Brain microvascular endothelial cell (primary cell): ENCODE measurements around the gene DICER1.

Source experiments
- DNase-seq: peaks from one replicate; pipeline ENCODE4 v3.0.0-alpha.2; 2020
- H3K27ac ChIP-seq: fragments of 250-450 bp; sonication (Bioruptor Pico); 2 replicates; pipeline ENCODE4 v1.5.1; 2020; ENCODE audit warnings: mild to moderate bottlenecking, moderate library complexity
- H3K27me3 ChIP-seq: fragments of 250-450 bp; sonication (Bioruptor Pico); replicated peaks from 2 replicates; pipeline ENCODE4 v1.5.1; 2020; ENCODE audit warnings: mild to moderate bottlenecking
- H3K36me3 ChIP-seq: fragments of 250-450 bp; sonication (Bioruptor Pico); replicated peaks from 2 replicates; pipeline ENCODE4 v1.5.1; 2020; ENCODE audit warnings: mild to moderate bottlenecking
- H3K4me3 ChIP-seq: 2 replicates; pipeline ENCODE4 v1.5.1; 2011; ENCODE audit warnings: low read depth, mild to moderate bottlenecking, control low read depth, low read length, moderate library complexity
- CTCF ChIP-seq: IDR thresholded peaks from 2 replicates; pipeline ENCODE4 v1.5.1; 2011; ENCODE audit warnings: low read depth, mild to moderate bottlenecking, moderate library complexity, low read length, control low read depth, inconsistent platforms; ENCODE audit errors: missing control alignments
- in situ Hi-C: cut with HindIII; loops from 2 replicates; pipeline ENCODE4 v1.10.0; 2017; ENCODE audit warnings: low sequenced_read_pairs, low pct_ligation_motif_present

The DICER1 gene

GRCh38 chr14:95123891-95124579 is 33.3 kb downstream of the DICER1 start:
- no peak overlapping the region for H3K27ac ChIP-seq
- in situ Hi-C loops: no loop called here
- no peak overlapping the region for H3K4me3 ChIP-seq
- DNase-seq: no peak
- no peak for TF ChIP-seq CTCF
- peaks cover 8% of the 10 kb centered on the region for H3K36me3 ChIP-seq
- H3K27me3 ChIP-seq: no peaks in the 10 kb centered on the region

GRCh38 chr14:95122621-95122945 is 34.7 kb downstream of the DICER1 start:
- no peak for DNase-seq
- Histone ChIP-seq H3K36me3 (peaks cover 8% of the 10 kb centered on the region), H3K27ac (no peak overlapping the region), H3K27me3 (no peaks in the 10 kb centered on the region), H3K4me3 (no peak overlapping the region)
- in situ Hi-C loops: no loop called here
- TF ChIP-seq CTCF: no peak

GRCh38 chr14:95121911-95122620 is 35.3 kb downstream of the DICER1 start:
- Histone ChIP-seq H3K27ac (no peak overlapping the region), H3K36me3 (peaks cover 8% of the 10 kb centered on the region)

GRCh38 chr14:95119336-95119735 is 38.0 kb downstream of the DICER1 start:
- no peak overlapping the region for H3K27ac ChIP-seq
- in situ Hi-C loops: no loop called here
- no peak overlapping the region for H3K4me3 ChIP-seq
- no peaks in the 10 kb centered on the region for H3K27me3 ChIP-seq
- TF ChIP-seq CTCF: no peak
- no peak for DNase-seq
- H3K36me3 ChIP-seq: peaks cover 11% of the 10 kb centered on the region

More at GRCh38 chr14:95121911-95122620, 35.3 kb downstream of the DICER1 start:
- no peak for TF ChIP-seq CTCF
- DNase-seq: no peak
- no peaks in the 10 kb centered on the region for H3K27me3 ChIP-seq
- H3K4me3 ChIP-seq: no peak overlapping the region
- in situ Hi-C loops: no loop called here

GRCh38 chr14:95117937-95118721 is 39.2 kb downstream of the DICER1 start:
- Histone ChIP-seq H3K27me3 (no peaks in the 10 kb centered on the region), H3K4me3 (no peak overlapping the region), H3K27ac (no peak overlapping the region), H3K36me3 (peaks cover 6% of the 10 kb centered on the region)
- no peak for TF ChIP-seq CTCF
- in situ Hi-C loops: no loop called here
- DNase-seq: no peak
